K562 (cell line): ENCODE data around the gene IRF2BP2. TPM values are rescaled to one million over a fixed set of nuclear protein-coding genes. Genes with fewer than 3 reads are reported as not detected.

Source experiments
- ARID4B ChIP-seq: sonication (generic); formaldehyde crosslinking; IDR thresholded peaks from 2 replicates; pipeline ENCODE4 v1.8.0; 2022; ENCODE audit warnings: mild to moderate bottlenecking, missing genetic modification reagents
- ATF2 ChIP-seq: sonication (generic); formaldehyde crosslinking; IDR thresholded peaks from 2 replicates; pipeline ENCODE4 v1.8.1; 2022; ENCODE audit warnings: missing genetic modification reagents
- DEAF1 ChIP-seq: fragments of 450-650 bp; formaldehyde crosslinking; IDR thresholded peaks from 2 replicates; pipeline ENCODE4 v1.4.0; 2020; ENCODE audit warnings: mild to moderate bottlenecking, moderate library complexity
- ETS1 ChIP-seq: conservative IDR thresholded peaks from 2 replicates; pipeline ENCODE4 v1.6.1; 2011; ENCODE audit warnings: low read depth, mild to moderate bottlenecking, low read length; ENCODE audit not compliant: control insufficient read depth
- GABPB2 ChIP-seq: fragments of 250-450 bp; sonication (Bioruptor Pico); conservative IDR thresholded peaks from 2 replicates; pipeline ENCODE4 v1.5.1; 2021; ENCODE audit warnings: mild to moderate bottlenecking
- MLX ChIP-seq, 2 experiments: fragments of 450-650 bp in 1 of 2; sonication (generic) in 1 of 2; formaldehyde crosslinking; conservative IDR thresholded peaks; 2 replicates each; pipeline versions ENCODE4 v1.4.0 to v1.8.1; 2020 to 2022; ENCODE audit warnings: mild to moderate bottlenecking in 1 of 2, missing genetic modification reagents in 1 of 2
- POLR3A ChIP-seq: IDR thresholded peaks from 2 replicates; pipeline ENCODE4 v1.6.1; 2011; ENCODE audit warnings: borderline replicate concordance, mild to moderate bottlenecking, moderate library complexity; ENCODE audit not compliant: insufficient read length, insufficient read depth; ENCODE audit errors: extremely low read depth
- RFX7 ChIP-seq: fragments of 250-450 bp; sonication (Bioruptor Pico); IDR thresholded peaks from 2 replicates; pipeline ENCODE4 v1.5.1; 2021; ENCODE audit warnings: mild to moderate bottlenecking
- SAFB2 ChIP-seq: fragments of 200-400 bp; formaldehyde crosslinking; IDR thresholded peaks from 2 replicates; pipeline ENCODE4 v1.6.1; 2018; ENCODE audit warnings: borderline replicate concordance, low read length, low read depth, moderate library complexity; ENCODE audit not compliant: severe bottlenecking
- SRF ChIP-seq, 2 experiments: fragments of 250-450, 450-650 bp in 1 of 2; sonication (Bioruptor Pico) in 1 of 2; sonication (generic) in 1 of 2; formaldehyde crosslinking; IDR thresholded peaks; 2 replicates each; pipeline versions ENCODE4 v1.5.0 to v1.5.1; 2020 to 2022; ENCODE audit warnings: mild to moderate bottlenecking in 1 of 2, missing genetic modification reagents in 1 of 2
- U2AF2 ChIP-seq: fragments of 200-400 bp; formaldehyde crosslinking; optimal IDR thresholded peaks from 2 replicates; pipeline ENCODE3; 2017; ENCODE audit warnings: low read depth, mild to moderate bottlenecking, low read length
- ZBTB5 ChIP-seq: fragments of 450-650 bp; IDR thresholded peaks from 2 replicates; pipeline ENCODE4 v1.6.1; 2017; ENCODE audit warnings: antibody characterized with exemption
- polyA plus RNA-seq, 8 experiments: library from polyadenylated mRNA; depleted of rRNA in 4 of 8; stranded (reverse) in 5 of 8; unstranded in 3 of 8; fragments of >200 nt; fragmentation: Nextera tagmentation in 2 of 8; fragmentation: Illumina TruSeq in 1 of 8; extraction: Ambion mirVana in 2 of 8; extraction: Trizol in 1 of 8; gene quantifications; 2 replicates each; pipeline versions ENCODE4 v1.2.1 to v1.2.3, GENCODE V29; 2011 to 2014; ENCODE audit warnings: inconsistent platforms in 1 of 8, missing spikeins in 1 of 8
- total RNA-seq, 7 experiments: library from RNA; depleted of rRNA in 6 of 7; stranded (reverse); fragments of >200 nt in 6 of 7; fragmentation: Illumina TruSeq in 2 of 7; extraction: Trizol in 2 of 7; gene quantifications; 2 replicates each; pipeline versions ENCODE4 v1.2.1 to v1.2.3, GENCODE V29; 2011 to 2021; ENCODE audit warnings: low replicate concordance in 1 of 7

IRF2BP2 gene
- total and polyA plus RNA-seq, 9 of the 15 experiments (the other 6 are each of a cell fraction or from before 2014, with no cell fraction given) = 7.7 to 68.6 (median 22.1) TPM

GRCh38 chr1:234610061-234610665 is at the start of gene IRF2BP2 (continued):
- TF ChIP-seq ATF2 (no peak), U2AF2 (no peak), SRF (CRISPR knock-in tag; IDR thresholded peaks at IDR 0.05) (no peak), SAFB2 (no peak), DEAF1 (no peak), MLX (CRISPR knock-in tag; conservative IDR thresholded peaks at IDR 0.05) (no peak), ARID4B (no peak), ETS1 (peak; percentile 69), RFX7 (CRISPR knock-in tag) (no peak), POLR3A (no peak), ZBTB5 (no peak), GABPB2 (CRISPR knock-in tag) (no peak)
